NCI-H748 treated with DMSO at 0.1 percent for 48 hours (cell line): Measurements from ENCODE around the gene GPR65.

ENCODE experiments used
- DNase-seq: peaks from one replicate; lab custom pipeline; 2025; lab: John Stamatoyannopoulos, UW

GPR65 gene

GRCh38 chr14:88005050-88005481 is at the start of gene GPR65:
Gene GPR65, plus strand, starts transcription at chr14:88005135. Its CDS starts 5,713 bp downstream, at chr14:88010848.
- no peak for DNase-seq

- DNase-seq = no peak
Measured at GRCh38 chr14:87955501-87955900, 49.4 kb upstream of the GPR65 start.

DNA sequence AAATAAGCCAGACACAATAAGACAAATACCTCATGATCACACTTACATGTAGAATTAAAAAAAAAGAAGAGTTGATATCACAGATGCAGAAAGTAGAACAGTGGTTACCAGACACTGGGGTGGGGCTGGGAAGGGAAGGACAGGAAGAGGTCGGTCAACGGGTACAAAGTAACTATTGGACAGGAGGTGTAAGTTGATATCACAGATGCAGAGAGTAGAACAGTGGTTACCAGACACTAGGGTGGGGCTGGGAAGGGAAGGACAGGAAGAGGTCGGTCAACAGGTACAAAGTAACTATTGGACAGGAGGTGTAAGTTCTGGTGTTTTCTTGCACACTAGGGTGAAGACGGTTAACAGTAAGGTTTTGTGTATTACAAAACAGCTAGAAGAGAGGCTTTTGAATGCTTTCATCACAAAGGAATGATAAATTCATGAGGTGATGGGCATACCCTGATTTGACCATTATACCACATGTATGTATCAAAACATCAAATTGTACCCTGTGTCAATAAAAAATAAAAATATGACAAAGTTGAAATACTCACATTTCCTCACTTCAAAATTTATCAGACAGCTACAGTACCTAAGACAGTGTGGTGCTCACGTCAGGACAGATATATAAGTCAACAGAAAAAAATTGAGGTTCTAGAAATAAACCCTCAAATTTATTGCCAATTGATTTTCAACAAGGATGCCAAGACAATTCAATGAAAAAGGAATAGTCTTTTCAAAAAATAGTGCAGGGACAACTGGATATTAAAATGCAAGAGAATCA is 44.7 kb upstream of the GPR65 start:
- no peak for DNase-seq

- no peak for DNase-seq
Measured at GRCh38 chr14:87961246-87961645, 43.7 kb upstream of the GPR65 start.

GRCh38 chr14:87966816-87967215 is 38.1 kb upstream of the GPR65 start:
- no peak for DNase-seq

DNA sequence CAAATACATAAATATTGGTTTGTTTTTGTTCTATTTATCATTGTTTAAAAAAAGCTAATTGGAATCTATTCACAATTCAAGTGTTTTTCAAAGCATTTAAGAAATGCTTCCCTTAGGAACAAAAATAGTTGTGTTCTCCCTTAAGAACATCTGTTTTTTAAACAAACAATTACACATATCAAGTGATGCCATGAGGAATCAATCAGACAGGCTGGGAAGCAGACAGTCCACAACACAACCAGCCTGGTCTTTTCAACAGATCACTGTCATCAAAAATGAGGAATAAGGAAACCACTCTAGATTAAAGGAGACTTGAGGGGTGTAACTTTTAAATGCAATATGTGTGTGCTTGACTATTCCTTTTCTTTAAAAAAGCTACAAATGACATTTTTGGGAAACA is 37.4 kb upstream of the GPR65 start:
- no peak for DNase-seq

GRCh38 chr14:87971010-87971409 is 33.9 kb upstream of the GPR65 start:
- DNase-seq = no peak

GRCh38 chr14:87975636-87976035 is 29.3 kb upstream of the GPR65 start:
- DNase-seq = no peak

DNA sequence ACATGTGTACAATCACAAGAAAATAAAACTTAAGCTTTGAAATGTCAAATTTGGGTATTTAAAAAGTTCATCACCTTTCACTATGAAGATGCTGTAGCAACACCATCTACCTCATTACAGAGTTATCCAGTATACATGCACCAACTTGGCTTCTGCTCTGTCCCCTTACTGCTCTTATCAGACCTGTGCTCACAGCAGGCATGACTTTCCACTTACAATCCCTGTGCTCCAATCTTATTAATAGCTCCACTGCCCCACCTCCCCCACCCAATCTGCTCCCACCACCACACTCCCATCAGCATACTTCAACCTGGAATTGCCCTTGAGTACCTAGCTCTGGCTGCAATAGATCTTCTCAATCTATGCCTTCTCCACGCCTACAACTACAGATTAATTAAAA is 25.2 kb upstream of the GPR65 start:
- no peak for DNase-seq

DNA sequence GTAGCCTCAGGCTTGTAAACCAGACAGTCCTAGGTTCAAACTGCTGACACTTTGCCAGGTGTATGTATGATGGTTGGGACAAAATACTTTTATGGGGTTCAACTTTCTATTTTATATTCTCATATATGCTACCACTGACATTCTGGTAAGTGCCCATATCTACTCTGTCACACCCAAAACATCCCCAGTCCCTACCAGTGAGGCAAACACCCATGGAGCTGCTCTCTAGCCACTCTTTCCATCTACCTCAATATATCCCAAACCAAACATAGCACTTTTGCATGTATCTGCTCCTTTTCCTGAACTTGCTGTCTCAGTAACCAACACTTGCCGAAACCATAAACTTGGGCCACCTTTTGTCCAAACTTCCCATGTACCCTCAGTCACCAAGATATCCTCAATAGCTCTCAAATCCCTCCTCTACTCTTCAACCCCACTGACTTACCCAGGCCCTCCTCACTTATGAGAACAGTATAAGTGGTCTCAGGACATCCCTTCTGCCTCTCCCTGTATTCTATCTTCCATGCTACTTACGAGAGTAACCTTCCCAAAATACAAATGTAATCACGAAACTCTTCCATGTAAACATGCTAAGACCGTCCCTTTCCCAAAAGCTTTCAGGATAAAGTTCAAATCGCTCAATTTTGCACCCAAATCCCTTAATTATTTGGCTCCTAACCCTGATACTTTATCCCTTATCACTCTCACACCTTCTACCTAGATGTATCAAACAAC is 15.5 kb upstream of the GPR65 start:
- DNase-seq = no peak

GRCh38 chr14:87989956-87990299 is 15.0 kb upstream of the GPR65 start:
- no peak for DNase-seq

DNA sequence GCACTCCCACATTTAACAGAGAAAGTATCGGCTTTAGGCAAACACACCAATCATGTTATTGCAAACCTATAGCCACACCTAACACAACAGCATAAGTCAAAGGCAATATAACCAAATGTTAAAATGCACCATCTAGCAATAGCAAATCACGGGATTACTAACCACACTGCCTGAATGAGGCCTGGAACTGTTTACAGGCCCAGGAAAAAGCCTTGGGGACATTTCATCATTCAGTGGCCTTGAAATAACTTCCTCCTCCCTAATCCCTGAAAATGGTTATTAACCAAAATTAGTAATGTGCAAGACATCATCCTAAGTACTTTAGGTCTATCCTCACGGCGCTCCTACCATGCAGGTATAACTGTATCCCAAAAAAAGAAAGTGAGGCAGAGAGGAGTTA is 14.3 kb upstream of the GPR65 start:
- DNase-seq = no peak

DNA sequence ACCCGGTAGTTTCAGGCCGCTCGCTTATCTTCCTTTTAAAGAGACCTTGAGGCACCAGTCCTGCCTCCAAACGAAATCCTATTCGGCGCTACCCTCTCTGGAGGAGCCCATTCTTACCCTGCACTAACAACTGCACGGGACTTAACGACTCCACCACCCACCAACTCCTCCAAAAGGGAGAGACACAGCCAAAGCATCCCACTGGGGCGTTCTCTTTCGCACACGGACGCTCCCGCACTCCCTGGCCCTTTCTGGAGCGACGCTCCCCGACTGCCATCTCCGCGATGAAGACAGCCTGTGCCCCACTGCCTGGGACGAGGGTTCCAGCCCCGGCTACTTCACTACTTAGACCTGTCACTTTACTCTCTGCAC is 12.6 kb upstream of the GPR65 start:
- DNase-seq = no peak

- DNase-seq = peak; percentile 84
Measured at GRCh38 chr14:87992718-87993628, 12.0 kb upstream of the GPR65 start, which contains the start of gene GALC. Gene GALC, minus strand, starts transcription at chr14:87993182. Its CDS starts 18 bp downstream, at chr14:87993164.

- no peak for DNase-seq
Measured at GRCh38 chr14:87994974-87995373, 10.0 kb upstream of the GPR65 start.

DNA sequence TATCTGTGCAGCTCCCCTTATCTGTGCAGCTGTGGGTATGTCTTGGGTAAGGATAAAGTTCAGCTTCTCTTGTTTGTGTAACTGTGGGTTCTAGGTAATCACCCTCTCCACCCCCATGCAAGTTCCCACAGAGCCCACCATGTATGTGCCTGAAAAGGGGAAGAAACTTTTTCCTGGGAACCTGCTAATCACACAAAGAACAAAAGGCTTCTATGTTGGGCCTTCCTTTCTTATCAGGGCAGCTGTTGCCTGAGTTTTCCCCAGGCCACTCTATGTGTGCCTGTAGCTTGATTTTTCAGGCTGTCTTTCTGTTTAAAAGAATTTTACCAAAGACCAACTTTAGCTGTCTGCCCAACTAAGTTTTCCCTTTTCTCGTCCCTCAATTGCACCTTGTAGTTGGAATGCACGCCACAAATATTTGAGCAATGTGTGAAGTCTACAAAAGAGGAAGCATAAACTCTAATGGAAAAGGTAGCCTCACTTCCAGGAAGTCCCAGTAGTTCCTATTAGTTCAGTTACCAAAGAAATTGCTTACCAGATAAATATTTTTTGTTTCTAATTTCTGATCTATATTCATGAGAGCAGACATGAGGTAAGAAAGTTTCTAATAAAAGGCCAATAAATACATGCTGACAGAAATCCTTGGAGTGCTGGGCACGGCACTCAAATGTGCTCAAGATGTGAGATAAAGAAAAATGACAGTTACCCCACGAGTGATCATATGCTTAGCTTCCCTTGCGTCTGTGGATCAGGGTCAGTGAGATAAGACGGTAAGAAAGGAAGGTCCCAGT is 9.2 kb upstream of the GPR65 start:
- no peak for DNase-seq

DNA sequence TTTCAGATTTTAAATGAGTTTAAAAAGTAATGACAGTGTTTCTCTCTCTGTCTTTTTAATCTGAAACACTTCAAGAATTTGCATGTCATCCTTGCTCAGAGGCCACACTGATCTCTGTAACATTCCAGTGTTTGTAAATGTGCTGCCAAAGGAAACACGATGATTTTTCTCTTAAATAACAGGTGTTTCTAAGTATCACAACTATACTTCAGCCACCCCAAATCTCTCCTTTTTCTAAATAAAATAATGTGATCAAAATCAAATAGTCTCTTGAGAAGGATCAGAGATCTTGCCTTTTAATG is 8.7 kb upstream of the GPR65 start:
- no peak for DNase-seq

DNA sequence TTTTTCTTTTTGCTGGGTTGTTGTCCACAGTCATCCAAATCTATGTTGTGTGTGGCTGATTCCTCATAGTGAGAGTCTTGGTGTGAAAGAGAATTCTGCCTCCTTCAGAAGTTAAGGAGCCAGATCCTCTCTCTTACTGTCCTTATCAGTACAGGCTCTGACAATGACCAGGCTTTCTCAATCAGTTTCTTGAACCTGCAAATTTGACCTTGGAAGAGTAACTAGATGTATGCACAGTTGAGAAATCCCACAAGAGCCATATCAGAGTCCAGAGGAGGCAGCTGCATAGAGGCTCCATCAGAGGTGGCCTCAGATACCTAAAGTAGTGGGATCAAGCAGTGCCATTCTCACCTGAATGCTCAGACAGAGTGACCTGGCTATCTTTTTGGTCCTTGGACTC is 6.5 kb upstream of the GPR65 start:
- DNase-seq = no peak

DNA sequence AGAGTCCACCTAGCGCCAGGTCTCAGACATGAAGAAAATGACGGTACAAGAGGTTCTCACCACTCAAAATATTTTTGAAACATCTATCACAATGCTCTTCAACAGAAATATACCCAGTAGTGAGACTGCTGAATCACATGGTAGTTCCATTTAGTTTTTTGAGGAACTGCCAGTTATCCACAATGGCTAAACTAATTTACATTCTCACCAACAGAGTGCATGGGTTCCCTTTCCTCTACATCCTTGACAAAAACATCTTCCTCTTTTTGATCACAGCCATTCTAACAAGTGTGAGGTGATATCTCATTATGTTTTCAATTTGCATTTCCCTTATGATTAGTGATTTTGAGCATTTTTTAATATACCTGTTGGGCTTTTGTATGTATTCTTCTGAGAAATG is 5.7 kb upstream of the GPR65 start:
- no peak for DNase-seq

- DNase-seq = no peak
Measured at GRCh38 chr14:88002421-88003075, 2.4 kb upstream of the GPR65 start.

DNA sequence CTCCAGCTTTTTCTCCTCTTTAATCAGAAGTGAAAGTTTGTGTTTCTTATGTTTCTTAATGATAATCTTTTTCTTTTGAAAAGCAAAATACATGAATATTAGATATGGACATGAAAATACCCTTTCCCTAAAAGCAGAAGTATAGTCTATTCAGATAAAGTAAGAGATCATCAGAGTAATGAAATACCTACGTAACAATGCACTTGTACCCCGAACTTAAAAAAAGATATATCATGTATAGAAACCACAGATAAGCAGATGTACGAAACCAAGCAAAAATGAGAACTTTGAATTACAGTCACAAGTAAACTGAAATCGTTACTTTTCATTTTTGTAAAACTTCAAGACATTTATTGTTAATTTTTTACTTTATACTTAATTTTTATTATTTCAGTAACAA is 1.5 kb upstream of the GPR65 start:
- DNase-seq = no peak
